NT2/D1 (cell line): ENCODE data around the gene TAF8.

Experiments used
- DNase-seq: peaks from one replicate; pipeline ENCODE4 v3.0.0-alpha.2; 2011; ENCODE audit warnings: low read depth, low spot score
- H3K27me3 ChIP-seq: 2 replicates; pipeline ENCODE4 v1.6.0; 2011; ENCODE audit warnings: mild to moderate bottlenecking; ENCODE audit not compliant: insufficient read length, insufficient read depth
- H3K36me3 ChIP-seq: 2 replicates; pipeline ENCODE4 v1.6.1; 2011; ENCODE audit warnings: mild to moderate bottlenecking, low read length, mixed read lengths; ENCODE audit not compliant: insufficient read depth, insufficient read length
- H3K4me1 ChIP-seq: 2 replicates; pipeline ENCODE4 v1.5.1; 2011; ENCODE audit not compliant: insufficient read depth, insufficient read length
- H3K4me3 ChIP-seq: 2 replicates; pipeline ENCODE4 v1.5.1; 2011; ENCODE audit warnings: low read depth; ENCODE audit not compliant: insufficient read length
- H3K9ac ChIP-seq: 2 replicates; pipeline ENCODE4 v1.6.0; 2011; ENCODE audit warnings: low read depth; ENCODE audit not compliant: insufficient read length
- H3K9me3 ChIP-seq: 2 replicates; pipeline ENCODE4 v1.5.1; 2011; ENCODE audit warnings: mild to moderate bottlenecking, low read length; ENCODE audit not compliant: insufficient read depth
- SUZ12 ChIP-seq: IDR thresholded peaks from 2 replicates; pipeline ENCODE4 v1.6.1; 2011; ENCODE audit not compliant: insufficient read length, insufficient read depth; ENCODE audit errors: extremely low read depth
- YY1 ChIP-seq: IDR thresholded peaks from 2 replicates; pipeline ENCODE4 v1.6.1; 2011; ENCODE audit not compliant: insufficient read length, insufficient read depth
- ZNF274 ChIP-seq: IDR thresholded peaks from 2 replicates; pipeline ENCODE4 v1.6.1; 2011; ENCODE audit warnings: mild to moderate bottlenecking, low read depth, low read length

TAF8 gene

GRCh38 chr6:42104095-42104803 lies 53.9 kb downstream of the TAF8 start:
- TF ChIP-seq ZNF274, result no peak
- TF ChIP-seq SUZ12, result no peak
- TF ChIP-seq YY1, result no peak
- no peaks in the 10 kb centered on the region for H3K27me3 ChIP-seq
- H3K4me1 ChIP-seq, result peaks cover 15% of the 10 kb centered on the region
- H3K9ac ChIP-seq, result peak overlapping the region; percentile 80
- H3K4me3 ChIP-seq, result peak overlapping the region; percentile 34
- peak; percentile 57 for DNase-seq
- no peaks in the 10 kb centered on the region for H3K9me3 ChIP-seq
- H3K36me3 ChIP-seq, result peaks cover 25% of the 10 kb centered on the region

- no peaks in the 10 kb centered on the region for H3K27me3 ChIP-seq
- peak overlapping the region; percentile 34 for H3K4me3 ChIP-seq
- no peak for DNase-seq
Observed at GRCh38 chr6:42104804-42105125, 54.4 kb downstream of the TAF8 start.

GRCh38 chr6:42105156-42105648 lies 54.9 kb downstream of the TAF8 start:
- Histone ChIP-seq H3K27me3 (no peaks in the 10 kb centered on the region), H3K36me3 (peaks cover 29% of the 10 kb centered on the region), H3K9ac (peak overlapping the region; percentile 80), H3K4me1 (peaks cover 15% of the 10 kb centered on the region), H3K9me3 (no peaks in the 10 kb centered on the region), H3K4me3 (peak overlapping the region; percentile 34)
- DNase-seq, result no peak
- TF ChIP-seq YY1 (no peak), SUZ12 (no peak), ZNF274 (no peak)

More at GRCh38 chr6:42104804-42105125, 54.4 kb downstream of the TAF8 start:
- Histone ChIP-seq H3K4me1 (peaks cover 15% of the 10 kb centered on the region), H3K36me3 (peaks cover 29% of the 10 kb centered on the region), H3K9me3 (no peaks in the 10 kb centered on the region), H3K9ac (peak overlapping the region; percentile 80)
- TF ChIP-seq SUZ12 (no peak), ZNF274 (no peak), YY1 (no peak)

- no peak overlapping the region for H3K4me3 ChIP-seq
- DNase-seq, result no peak
- H3K4me1 ChIP-seq, result peaks cover 12% of the 10 kb centered on the region
- no peaks in the 10 kb centered on the region for H3K27me3 ChIP-seq
- TF ChIP-seq YY1, result no peak
- no peak for TF ChIP-seq ZNF274
- TF ChIP-seq SUZ12, result no peak
- H3K9ac ChIP-seq, result no peak overlapping the region
- H3K9me3 ChIP-seq, result no peaks in the 10 kb centered on the region
- H3K36me3 ChIP-seq, result peaks cover 29% of the 10 kb centered on the region
Observed at GRCh38 chr6:42105709-42106108, 55.4 kb downstream of the TAF8 start.

- H3K9me3 ChIP-seq, result no peaks in the 10 kb centered on the region
- H3K4me1 ChIP-seq, result peaks cover 12% of the 10 kb centered on the region
- H3K9ac ChIP-seq, result no peak overlapping the region
- no peaks in the 10 kb centered on the region for H3K27me3 ChIP-seq
- H3K36me3 ChIP-seq, result peaks cover 29% of the 10 kb centered on the region
- H3K4me3 ChIP-seq, result no peak overlapping the region
- TF ChIP-seq ZNF274, result no peak
- TF ChIP-seq SUZ12, result no peak
- no peak for TF ChIP-seq YY1
- DNase-seq, result no peak
Observed at GRCh38 chr6:42106112-42107023, 56.0 kb downstream of the TAF8 start.

- peaks cover 26% of the 10 kb centered on the region for H3K36me3 ChIP-seq
- H3K4me3 ChIP-seq, result no peak overlapping the region
- H3K27me3 ChIP-seq, result no peaks in the 10 kb centered on the region
- no peak for TF ChIP-seq SUZ12
- no peak for TF ChIP-seq ZNF274
- TF ChIP-seq YY1, result no peak
- no peaks in the 10 kb centered on the region for H3K9me3 ChIP-seq
- peaks cover 12% of the 10 kb centered on the region for H3K4me1 ChIP-seq
- H3K9ac ChIP-seq, result no peak overlapping the region
- DNase-seq, result no peak
Observed at GRCh38 chr6:42108071-42108470, 57.7 kb downstream of the TAF8 start.

- TF ChIP-seq SUZ12, result no peak
- TF ChIP-seq YY1, result no peak
- no peak for TF ChIP-seq ZNF274
- H3K4me3 ChIP-seq, result no peak overlapping the region
- no peak overlapping the region for H3K9ac ChIP-seq
- no peaks in the 10 kb centered on the region for H3K27me3 ChIP-seq
- peaks cover 6% of the 10 kb centered on the region for H3K4me1 ChIP-seq
- peaks cover 17% of the 10 kb centered on the region for H3K36me3 ChIP-seq
- no peak for DNase-seq
- H3K9me3 ChIP-seq, result no peaks in the 10 kb centered on the region
Observed at GRCh38 chr6:42110683-42111082, 60.4 kb downstream of the TAF8 start.
